Activated naive CD8-positive, alpha-beta T cell (primary cell): Measurements from ENCODE around the gene ZPBP.

Experiments used
- H3K27ac Mint-ChIP-seq: one replicate; pipeline ENCODE4 v1.8.0; 2021; ENCODE audit warnings: mixed read lengths
- H3K27me3 Mint-ChIP-seq: one replicate; pipeline ENCODE4 v1.8.0; 2021; ENCODE audit warnings: mixed read lengths
- H3K36me3 Mint-ChIP-seq: one replicate; pipeline ENCODE4 v1.8.0; 2021; ENCODE audit warnings: mixed read lengths
- H3K4me1 Mint-ChIP-seq: one replicate; pipeline ENCODE4 v1.8.0; 2021; ENCODE audit warnings: low read depth, mixed read lengths
- H3K4me3 Mint-ChIP-seq: one replicate; pipeline ENCODE4 v1.8.0; 2021; ENCODE audit warnings: mild to moderate bottlenecking, mixed read lengths
- H3K9me3 Mint-ChIP-seq: one replicate; pipeline ENCODE4 v1.8.0; 2021; ENCODE audit warnings: low read depth, mixed read lengths

ZPBP gene

DNA sequence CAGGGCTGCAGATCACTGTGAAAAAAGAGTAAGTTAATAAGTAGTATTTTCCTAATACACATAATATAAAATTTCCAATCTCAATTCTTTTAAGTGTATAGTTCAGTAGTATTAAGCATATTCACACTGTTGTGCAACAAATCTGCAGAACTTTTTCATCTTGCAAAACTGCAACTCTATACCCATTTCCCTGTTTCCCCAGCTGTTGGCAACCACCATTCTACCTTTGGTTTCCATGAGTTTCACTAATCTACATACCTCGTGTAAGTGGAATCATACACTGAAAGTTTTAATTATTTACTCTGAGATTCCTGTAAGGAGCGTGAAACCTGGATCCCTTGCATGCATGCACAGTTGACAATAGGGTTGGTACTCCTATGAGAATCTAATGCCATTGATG lies 155.4 kb downstream of the ZPBP start:
- Mint-ChIP-seq H3K9me3 (no peaks in the 10 kb centered on the region), H3K4me1 (no peaks in the 10 kb centered on the region), H3K4me3 (no peak overlapping the region), H3K27ac (no peak overlapping the region), H3K36me3 (no peaks in the 10 kb centered on the region), H3K27me3 (peaks cover 2% of the 10 kb centered on the region)

DNA sequence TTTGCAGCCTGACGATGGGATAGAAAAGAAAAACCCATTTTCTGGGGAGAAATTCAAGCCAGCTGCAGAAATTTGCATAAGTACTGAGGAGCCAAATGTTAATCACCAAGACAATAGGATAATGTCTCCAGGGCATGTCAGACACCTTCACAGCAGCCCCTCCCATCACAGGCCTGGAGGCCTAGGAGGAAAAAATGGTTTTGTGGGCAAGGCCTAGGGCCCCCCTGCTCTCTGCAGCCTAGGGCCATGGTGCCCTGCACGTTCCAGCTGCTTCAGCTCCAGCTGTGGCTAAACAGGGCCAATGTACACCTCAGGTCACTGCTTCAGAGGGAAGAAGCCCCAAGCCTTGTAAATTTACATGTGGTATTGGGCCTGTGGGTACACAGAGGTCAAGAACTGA lies 161.4 kb downstream of the ZPBP start:
- Mint-ChIP-seq H3K27me3 (peaks cover 2% of the 10 kb centered on the region), H3K27ac (no peak overlapping the region), H3K36me3 (no peaks in the 10 kb centered on the region), H3K4me1 (no peaks in the 10 kb centered on the region), H3K9me3 (peaks cover 15% of the 10 kb centered on the region), H3K4me3 (no peak overlapping the region)

DNA sequence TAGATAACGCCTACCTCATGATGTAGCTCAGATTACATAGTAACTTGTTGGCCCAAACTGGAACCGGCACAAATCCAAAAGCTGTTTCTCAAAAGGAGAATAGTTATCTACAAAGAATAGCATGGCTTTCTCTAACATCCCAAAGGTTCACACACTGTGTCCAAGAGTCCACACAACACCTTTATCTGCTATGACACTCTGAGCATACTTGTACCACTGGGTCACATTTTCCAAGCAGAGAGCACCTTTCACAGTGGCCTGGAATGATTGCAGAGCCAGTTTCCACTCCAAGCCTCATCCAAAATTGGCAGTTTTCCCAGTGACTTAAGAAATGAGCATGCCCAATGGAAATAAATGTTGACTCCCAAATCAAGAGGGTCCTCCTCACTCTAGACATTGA lies 164.3 kb downstream of the ZPBP start:
- no peaks in the 10 kb centered on the region for H3K4me1 Mint-ChIP-seq
- no peaks in the 10 kb centered on the region for H3K27me3 Mint-ChIP-seq
- no peak overlapping the region for H3K4me3 Mint-ChIP-seq
- no peak overlapping the region for H3K27ac Mint-ChIP-seq
- H3K36me3 Mint-ChIP-seq = no peaks in the 10 kb centered on the region
- H3K9me3 Mint-ChIP-seq = peaks cover 15% of the 10 kb centered on the region

DNA sequence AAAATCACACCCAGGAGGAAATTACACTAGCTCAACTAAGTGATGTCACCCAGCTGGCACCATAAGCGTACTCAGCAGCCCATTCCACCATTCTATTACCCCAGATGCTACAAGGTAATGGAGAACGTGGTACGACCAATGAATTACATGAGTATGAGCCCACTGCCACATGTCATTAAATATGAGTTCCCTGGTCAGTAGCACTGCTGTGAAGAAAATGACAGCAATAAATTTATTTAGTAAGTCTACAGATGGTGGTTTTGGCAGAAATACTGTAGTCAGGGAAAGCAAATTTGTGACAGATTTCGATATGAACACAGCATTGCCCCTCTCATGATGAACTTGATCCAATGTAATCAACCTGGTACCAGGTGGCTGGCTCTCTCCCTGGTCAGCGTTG lies 165.4 kb downstream of the ZPBP start:
- H3K27me3 Mint-ChIP-seq = no peaks in the 10 kb centered on the region
- H3K4me1 Mint-ChIP-seq = no peaks in the 10 kb centered on the region
- peaks cover 15% of the 10 kb centered on the region for H3K9me3 Mint-ChIP-seq
- H3K27ac Mint-ChIP-seq = no peak overlapping the region
- H3K4me3 Mint-ChIP-seq = no peak overlapping the region
- H3K36me3 Mint-ChIP-seq = no peaks in the 10 kb centered on the region

DNA sequence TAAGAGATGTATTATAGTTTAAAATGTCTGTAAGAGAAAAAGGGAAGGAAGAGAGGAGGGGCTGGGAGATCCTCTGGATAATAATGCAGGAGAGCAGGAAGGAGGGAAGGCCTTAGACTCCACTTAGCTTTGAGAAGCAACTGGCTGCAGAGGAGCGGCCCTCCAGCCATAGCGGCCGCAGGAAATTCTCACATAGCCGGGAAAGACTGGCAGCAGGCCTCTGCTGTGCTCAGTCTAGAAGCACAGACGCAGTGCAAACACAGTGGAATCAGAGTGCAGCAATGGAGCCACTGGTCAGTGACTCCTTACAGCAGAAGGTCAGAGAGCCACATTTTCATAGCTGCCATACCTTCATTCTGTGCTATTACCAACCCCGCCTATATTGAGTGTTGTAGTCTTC lies 166.3 kb downstream of the ZPBP start:
- H3K4me3 Mint-ChIP-seq = no peak overlapping the region
- H3K36me3 Mint-ChIP-seq = no peaks in the 10 kb centered on the region
- no peaks in the 10 kb centered on the region for H3K27me3 Mint-ChIP-seq
- H3K4me1 Mint-ChIP-seq = no peaks in the 10 kb centered on the region
- H3K9me3 Mint-ChIP-seq = peaks cover 15% of the 10 kb centered on the region
- H3K27ac Mint-ChIP-seq = no peak overlapping the region

DNA sequence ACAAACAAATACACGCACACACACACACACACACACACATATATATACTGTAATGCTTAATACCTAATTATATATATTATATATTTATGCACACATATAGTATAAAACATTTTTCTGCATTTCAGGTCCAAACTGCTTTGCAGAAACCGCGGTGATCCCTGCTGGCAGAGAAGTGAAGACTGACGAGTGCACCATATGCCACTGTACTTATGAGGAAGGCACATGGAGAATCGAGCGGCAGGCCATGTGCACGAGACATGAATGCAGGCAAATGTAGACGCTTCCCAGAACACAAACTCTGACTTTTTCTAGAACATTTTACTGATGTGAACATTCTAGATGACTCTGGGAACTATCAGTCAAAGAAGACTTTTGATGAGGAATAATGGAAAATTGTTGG lies 181.1 kb downstream of the ZPBP start:
- peaks cover 7% of the 10 kb centered on the region for H3K27me3 Mint-ChIP-seq

DNA sequence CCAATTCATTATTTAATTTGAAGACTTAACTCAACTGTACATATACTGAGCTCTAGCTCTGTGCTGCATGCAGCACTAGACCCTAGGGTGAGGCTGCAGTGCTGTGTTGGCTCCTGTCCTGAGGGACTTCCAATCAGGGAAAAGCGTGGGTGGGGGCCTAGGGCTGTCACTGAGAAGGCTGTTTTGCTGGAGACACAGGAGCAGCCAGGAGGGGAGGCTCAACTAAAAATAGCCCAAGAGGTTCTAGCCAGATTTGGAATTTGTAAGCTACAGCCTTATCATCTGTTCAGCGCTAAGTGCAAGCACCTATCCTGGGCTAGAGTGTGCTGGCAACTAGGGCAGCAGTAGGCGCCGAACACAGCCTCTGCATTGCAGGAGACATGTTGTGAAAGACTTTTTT lies 198.5 kb downstream of the ZPBP start:
- Mint-ChIP-seq H3K27ac (no peak overlapping the region), H3K4me3 (no peak overlapping the region), H3K27me3 (peaks cover 9% of the 10 kb centered on the region), H3K36me3 (no peaks in the 10 kb centered on the region), H3K9me3 (no peaks in the 10 kb centered on the region), H3K4me1 (no peaks in the 10 kb centered on the region)

More for the DNA sequence above, 181.1 kb downstream of the ZPBP start:
- H3K36me3 Mint-ChIP-seq = peaks cover 4% of the 10 kb centered on the region
- peaks cover 9% of the 10 kb centered on the region for H3K9me3 Mint-ChIP-seq
- H3K4me3 Mint-ChIP-seq = no peak overlapping the region
- H3K4me1 Mint-ChIP-seq = no peaks in the 10 kb centered on the region
- H3K27ac Mint-ChIP-seq = no peak overlapping the region

DNA sequence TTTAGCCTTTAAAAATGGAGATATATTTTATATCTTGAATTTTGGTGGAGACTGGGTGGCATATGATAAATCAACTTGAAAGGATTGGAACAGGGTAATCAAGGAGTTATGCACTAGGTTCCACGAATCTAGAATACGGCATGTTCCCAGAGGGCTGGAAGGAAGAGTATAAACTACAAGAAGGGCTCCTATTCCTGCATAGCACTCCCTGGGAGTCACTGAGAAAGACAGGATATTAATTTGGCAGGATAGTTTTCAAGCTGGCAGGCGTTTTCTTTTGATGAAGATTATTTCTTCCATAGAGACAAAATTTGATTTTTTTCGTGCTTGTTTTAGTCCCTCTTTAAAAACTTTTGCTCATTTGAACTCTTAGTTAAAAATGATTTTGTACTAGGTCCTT lies 199.9 kb downstream of the ZPBP start:
- no peak overlapping the region for H3K27ac Mint-ChIP-seq
- H3K36me3 Mint-ChIP-seq = no peaks in the 10 kb centered on the region
- H3K4me1 Mint-ChIP-seq = no peaks in the 10 kb centered on the region
- H3K27me3 Mint-ChIP-seq = peaks cover 9% of the 10 kb centered on the region
- H3K9me3 Mint-ChIP-seq = no peaks in the 10 kb centered on the region
- no peak overlapping the region for H3K4me3 Mint-ChIP-seq

DNA sequence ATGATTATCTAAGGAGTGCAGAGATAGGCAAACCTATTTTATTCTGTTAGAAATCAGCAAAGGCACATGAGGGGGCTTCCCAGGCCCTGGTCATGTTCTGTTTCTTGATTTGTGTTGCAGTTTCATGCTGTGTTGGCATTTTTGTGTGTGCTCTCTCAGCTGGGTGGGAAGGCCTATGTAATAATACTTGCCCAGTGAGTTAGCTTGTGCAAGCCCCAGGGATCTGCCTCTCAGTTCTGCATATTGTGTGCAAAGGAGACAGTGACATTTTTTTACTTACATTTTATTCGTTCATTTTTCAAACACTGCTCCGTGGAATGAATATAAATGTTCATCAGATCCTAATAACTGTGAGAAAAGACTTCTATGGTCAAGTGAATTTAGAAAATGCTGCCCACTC lies 200.6 kb downstream of the ZPBP start:
- Mint-ChIP-seq H3K27me3 (peaks cover 11% of the 10 kb centered on the region), H3K36me3 (no peaks in the 10 kb centered on the region), H3K27ac (no peak overlapping the region), H3K4me3 (no peak overlapping the region), H3K9me3 (no peaks in the 10 kb centered on the region), H3K4me1 (no peaks in the 10 kb centered on the region)
